GM19397 (cell line): Measurements from ENCODE around the gene COLEC12.

Experiments
- ATAC-seq: cut with Tn5 transposase; IDR thresholded peaks from one replicate; pipeline ENCODE4 v1.9.1; 2021; ENCODE audit warnings: mild to moderate bottlenecking, moderate library complexity; ENCODE audit not compliant: unreplicated experiment

The COLEC12 gene

DNA sequence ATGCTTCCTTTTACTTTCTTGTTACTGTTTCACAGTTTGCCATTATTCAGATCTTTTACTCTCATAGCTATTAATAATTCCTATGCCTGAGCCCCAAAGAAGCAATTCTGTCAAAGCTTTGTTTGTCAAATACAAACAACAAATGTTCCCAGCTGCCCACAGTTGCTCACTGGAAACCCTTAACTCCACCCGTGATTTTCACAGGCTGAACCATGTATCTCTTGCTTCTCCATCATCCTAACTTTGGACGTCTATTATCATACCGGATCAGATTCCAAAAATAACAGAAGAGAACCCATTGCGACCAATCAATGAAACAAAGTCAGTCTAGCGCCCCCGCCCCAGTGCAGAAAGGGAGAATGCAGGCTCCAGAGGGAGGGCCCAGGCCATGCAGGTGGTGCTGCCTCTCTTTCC lies 24.2 kb downstream of the COLEC12 start:
- ATAC-seq = no peak

DNA sequence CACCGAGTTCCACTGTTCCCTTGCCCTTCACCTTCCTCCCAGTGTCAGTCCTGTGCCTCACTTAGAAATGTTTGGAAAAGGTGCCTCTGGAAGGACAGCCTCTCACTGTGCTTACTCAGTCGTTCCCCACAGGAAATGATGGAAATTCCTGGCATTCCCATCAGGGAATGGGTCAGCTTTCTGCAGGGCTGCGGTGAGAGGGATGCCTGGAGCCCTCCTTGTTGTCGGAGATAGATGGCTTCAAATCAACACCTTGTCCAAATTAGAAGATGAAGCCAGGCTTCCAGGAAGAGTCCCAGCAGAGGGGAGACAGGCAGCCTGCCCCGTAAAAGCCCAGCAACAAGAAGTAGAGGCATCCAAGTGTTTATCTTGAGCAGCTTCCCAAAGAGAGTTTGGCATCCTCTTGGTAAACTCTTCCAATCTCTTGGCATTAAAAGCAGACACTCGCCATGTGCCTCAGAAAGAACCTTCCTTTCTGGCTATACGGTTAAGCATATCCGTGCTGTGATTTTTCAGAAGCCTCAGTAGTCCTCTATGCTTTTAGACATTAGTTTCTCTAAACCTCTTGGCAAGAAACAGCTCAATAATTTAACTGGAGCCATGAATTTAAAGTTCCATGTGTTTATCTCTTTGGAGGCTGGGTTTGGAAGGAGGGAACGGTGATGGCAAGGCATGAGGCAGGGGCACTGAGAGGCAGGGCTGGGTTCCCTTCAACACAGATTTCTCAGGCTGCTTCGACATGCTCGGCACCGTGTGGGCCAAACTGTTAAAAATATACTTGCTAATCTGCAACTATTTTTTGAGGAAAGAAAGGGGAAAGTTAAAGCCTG lies 25.1 kb downstream of the COLEC12 start:
- ATAC-seq = no peak

DNA sequence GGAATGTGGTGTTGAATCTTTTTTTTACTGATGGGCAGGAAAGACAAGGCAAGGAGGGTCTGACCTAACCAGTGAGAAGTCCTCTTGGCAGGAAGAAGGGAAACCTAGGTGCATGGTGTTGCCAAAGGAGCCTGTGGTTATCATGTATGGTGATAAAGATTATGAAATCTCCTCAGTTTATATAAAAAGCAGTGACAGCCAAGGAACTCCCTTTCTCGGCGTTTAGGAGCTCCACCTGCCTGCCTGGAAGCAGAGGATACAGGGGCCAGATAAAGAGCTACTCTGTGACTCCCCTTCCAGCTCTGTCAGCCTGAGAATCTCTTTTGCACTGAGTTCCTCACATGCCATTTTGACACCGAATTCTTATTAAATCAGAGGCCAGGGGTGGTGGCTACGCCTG lies 26.1 kb downstream of the COLEC12 start:
- no peak for ATAC-seq

DNA sequence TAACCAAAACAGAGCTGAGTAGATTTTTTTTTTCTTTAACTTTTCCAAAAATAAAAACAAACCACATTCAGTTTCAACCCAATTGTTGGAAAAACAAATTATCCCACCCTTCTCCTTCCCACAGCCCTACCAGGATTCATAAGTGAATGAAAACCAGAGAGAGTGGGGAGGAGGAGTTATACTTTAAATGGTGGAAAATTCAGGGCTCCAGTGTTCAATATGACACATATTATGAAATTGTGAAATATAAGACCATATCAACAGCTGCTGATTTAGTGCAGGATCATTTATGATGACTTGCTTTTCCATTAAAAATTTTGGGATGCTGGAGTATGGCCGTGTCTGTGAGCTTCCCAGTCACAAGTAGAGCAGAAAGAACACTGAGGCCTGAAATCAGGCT lies 26.7 kb downstream of the COLEC12 start:
- ATAC-seq = no peak

DNA sequence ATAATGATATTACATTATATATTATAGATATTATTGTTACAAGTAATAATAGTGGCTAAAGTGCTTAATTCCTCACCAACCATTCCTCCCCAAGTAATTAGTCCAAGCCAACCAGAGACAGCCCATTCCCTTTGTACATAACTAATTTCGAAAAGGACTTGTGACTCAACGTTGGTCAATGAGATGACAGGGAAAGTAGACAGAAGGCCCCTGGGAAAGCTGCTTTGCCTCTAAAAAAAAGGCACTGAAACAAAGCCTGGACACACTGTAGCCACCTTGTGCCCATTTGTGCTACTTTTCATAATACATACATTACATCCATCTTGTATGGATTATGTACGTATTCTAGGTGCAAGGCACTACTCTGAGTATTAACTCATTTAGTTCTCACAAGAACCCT lies 28.8 kb downstream of the COLEC12 start:
- no peak for ATAC-seq

DNA sequence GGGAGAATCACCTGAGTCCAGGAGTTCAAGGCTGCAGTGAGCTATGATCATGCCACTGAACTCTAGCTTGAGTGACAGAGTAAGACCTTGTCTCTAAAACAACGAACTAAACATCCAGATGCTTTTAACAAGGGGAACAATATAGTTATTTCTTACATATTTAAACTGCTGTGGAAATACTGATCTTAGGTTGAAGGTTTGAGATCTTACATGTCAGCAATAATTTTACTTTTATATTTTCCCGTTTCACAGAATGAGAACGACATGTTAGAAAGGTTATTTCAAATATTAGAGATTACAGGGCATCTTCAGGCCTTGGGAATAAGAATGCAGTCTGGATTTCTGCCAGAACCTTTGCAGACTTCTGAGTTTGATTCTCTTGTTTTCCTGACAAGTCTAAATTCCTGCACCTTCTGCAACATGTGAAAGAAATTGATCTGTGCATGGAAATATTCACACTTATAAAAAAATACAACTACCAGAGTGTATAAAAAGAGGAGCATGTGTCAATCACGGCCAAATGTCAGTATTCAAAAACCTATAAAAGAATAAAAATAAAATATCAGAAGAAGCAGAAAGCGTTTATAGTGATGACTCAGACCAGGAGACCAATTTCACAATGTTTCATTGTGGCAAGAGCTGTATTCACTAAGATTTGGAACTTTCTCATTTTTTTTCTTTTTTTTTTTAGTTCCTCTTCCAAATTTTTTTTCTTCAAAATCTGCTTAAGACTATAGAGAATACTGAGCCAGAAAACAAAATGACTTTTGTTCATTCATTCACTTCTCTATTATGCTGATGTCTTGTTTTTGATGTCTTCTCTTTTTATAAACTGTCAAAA lies 29.6 kb downstream of the COLEC12 start:
- ATAC-seq = no peak

DNA sequence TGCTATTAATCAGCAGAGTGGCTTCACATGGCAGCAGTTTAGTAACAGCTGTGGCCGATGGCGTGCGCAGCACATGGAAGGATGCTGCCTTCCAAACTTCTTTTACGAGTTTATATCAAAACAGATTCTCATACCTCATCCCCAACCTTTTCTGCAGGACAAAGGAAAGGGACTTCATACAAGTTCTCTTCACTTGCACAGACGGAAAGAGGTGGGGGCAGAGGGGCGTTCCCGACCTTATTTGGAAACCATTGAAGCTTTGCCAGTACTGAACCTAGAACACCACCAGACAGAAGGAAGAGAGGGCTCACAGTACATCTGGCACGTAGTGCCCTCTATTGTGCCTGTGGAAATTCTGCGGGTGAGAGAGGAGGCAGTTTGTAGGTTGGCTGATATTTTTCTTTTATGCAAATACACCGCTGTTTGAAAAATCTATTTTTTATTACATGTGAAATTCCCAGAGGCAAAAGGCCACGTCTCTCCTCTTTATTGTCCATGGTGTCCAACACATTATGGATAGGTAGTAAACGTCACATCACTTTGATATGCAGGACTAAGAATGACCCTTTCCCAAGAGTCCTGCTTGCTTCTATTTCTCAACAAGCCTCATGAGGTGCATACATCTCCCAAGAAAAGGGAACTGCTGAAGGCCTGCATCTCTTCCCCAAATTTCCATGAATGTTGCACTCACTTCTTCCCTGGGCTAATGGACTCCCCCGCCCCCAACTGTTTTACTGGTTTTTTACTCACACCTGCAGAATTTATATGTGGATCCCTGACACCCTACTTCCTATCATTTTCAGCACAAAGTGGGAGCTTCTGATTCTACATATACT lies 31.3 kb downstream of the COLEC12 start:
- ATAC-seq = no peak

DNA sequence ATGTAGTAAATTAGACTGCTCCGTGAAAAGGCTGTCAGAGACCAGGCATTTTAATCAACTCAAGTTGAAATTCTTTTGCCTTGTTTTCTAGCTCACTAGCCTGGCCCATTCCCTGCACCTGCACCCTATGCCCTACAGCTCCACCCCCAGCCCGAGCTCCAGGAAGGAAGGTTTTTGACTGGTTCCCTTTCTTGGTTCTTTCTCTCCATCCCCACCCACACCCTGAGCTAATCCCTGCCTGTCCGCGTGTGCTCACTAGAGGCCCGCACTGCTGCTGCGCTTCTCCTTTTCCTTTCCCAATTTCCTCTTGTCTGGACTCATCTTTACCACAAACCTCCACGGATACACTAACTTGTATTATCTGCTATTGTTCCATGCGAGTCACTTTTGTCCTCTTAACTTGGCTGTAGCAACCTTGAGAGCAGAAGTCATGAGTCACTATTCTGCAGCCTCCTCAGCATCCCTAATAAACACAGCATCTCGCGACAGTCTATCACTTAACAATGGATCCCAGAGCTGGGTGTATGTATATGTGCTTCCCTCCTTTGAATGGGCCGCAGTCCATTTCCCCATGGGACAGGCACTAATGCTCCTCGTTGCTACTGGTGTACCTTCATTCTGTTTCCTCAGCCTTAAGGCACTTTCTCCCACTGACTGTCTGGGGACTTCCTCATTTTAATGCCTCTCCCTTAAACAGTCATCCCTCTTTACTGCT lies 36.5 kb downstream of the COLEC12 start:
- no peak for ATAC-seq

DNA sequence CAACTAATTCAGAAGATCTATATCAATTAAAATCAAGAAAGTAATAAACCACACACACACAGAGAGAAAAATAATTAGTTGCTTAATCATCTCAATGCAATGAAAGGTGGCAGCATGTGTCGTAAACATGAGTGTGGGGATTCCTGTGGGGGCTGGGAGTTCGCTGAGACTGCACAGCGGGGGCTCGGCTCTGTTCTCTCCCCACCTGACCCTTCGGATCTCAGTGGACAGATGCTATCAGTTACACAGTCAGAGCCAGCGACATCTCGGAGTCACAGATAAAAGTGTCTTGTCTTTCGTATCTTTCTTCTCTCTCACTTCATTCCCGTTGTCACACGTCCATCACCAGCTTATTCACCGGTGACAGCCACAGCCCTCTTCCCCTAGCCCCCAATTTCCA lies 37.1 kb downstream of the COLEC12 start:
- no peak for ATAC-seq

DNA sequence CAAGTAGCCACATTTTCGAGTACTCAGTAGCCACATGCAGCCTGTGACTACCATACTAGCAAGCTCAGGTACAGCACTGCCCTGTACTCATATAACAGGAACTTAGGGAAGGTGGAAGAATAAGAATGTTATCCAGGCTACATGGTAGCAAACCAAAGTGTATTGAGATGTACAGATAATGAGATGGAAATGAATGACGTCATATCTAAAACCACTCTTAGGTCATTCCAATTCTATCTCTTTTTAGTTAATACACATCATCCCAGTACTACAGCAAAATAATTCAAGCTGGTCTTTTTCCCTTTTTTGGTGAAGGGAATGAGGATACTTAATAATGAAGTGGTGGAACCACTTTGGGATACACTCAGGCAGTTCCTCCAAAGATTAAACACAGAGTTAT lies 38.7 kb downstream of the COLEC12 start:
- no peak for ATAC-seq

DNA sequence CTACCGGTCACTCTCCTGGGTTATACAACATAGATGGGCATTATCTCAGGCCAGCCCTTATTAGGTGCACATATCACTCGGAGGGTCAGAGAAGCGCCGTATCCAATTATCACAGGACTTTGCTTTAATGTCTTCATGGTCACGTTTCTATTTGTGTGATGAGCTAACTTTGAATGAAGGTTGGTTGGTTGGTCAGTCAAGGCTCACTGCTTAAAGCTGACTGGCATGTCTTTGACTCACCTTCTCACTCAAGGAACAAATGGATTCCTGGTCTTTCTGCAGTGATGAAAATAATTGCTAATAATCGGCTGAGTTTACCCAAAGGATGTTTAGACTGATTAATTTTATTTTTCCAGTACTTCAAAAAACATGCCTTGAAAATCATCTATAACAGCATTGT lies 39.7 kb downstream of the COLEC12 start:
- no peak for ATAC-seq

DNA sequence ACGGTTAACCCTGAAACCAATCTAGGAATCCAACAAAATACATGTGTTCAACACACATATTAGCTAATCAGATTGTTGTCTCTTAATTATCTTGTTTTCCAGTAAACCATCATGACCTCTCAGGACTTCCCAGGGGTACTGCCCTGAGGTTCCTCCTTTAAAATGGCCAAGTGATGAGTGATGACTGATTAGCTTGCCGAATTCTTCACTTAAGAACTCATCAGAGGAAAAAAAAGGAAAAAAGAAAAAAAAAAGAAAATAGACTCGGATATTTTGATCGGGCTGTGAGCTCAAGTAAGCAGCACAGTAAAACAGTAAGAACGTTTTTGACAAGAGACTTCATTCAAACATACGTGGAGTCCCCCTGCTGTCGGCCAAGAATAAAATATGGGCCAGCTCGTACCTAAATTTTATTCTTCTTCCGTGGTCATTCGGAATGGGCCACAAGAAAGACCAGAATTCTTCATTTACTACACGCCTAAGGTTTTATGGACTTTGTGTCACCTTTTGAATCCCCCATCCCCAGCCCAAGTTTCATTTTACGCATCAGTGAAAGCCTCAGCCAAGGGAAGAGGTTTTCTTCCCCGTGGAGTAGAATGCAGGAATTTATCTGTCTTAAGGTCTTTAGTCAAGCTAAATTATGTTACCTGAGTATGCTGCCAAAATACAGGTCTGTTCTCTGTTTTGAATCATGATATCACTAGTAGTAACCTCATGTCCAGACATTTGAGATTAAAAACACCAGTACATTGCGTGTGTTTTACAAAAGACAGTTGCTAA lies 40.5 kb downstream of the COLEC12 start:
- no peak for ATAC-seq

DNA sequence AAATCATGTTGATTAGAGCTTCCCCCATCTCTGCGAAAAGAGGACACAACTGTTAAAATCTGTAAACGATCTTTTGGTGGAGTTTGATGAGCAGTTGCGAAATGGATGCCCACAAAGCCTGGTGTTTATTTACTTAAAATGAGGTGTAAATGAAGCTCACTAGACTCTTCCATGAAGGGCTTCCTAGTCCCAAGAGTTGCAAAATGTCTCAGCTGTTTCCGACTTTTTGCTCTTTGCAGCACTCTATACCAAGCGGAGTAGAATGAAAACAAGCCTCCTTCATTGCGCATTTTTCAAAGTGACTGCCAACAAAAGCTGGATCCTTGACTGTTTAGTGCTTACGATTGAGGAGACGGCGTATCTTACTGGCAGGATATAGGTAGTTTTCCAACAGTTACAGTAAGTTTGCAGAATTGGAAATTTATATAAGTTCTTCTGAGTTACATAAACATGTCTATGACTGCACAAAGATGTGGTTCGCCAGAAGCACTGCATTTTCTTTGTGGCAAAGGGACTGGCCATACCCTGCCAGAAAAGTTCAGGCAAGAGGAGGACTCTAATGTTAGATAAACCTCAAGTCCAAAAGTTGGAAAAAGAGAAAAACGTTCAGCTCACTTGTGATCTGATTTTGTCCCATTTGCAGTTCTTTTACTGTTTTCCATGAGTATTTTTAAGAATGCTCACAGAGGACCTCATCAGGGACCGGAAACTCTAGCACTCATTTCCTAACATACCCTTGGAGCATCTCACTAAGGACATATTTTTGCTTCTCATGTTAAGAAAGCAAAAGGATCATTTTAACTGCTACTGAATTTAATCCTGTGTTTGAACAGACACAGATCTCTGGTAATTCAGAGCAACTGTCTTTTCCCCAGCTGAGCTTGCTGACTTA lies 42.7 kb downstream of the COLEC12 start:
- ATAC-seq = no peak

DNA sequence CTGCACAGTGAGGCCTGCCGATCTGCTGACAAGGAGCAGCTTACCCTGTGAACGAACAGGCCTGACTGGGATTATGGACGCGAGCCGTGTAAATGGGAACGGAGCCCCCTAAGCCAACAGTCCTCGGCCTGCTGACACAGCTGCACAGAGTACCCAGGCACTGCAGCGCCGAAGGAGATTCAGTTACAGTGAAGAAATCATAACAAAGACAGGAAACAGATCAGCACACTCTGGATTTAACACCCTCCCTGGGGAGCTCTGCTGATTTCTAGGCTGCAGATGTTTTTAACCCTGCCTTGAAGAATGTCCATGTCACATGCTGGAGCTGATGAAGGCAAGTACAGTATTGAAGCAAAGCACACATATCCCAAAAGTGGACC lies 43.4 kb downstream of the COLEC12 start:
- no peak for ATAC-seq

DNA sequence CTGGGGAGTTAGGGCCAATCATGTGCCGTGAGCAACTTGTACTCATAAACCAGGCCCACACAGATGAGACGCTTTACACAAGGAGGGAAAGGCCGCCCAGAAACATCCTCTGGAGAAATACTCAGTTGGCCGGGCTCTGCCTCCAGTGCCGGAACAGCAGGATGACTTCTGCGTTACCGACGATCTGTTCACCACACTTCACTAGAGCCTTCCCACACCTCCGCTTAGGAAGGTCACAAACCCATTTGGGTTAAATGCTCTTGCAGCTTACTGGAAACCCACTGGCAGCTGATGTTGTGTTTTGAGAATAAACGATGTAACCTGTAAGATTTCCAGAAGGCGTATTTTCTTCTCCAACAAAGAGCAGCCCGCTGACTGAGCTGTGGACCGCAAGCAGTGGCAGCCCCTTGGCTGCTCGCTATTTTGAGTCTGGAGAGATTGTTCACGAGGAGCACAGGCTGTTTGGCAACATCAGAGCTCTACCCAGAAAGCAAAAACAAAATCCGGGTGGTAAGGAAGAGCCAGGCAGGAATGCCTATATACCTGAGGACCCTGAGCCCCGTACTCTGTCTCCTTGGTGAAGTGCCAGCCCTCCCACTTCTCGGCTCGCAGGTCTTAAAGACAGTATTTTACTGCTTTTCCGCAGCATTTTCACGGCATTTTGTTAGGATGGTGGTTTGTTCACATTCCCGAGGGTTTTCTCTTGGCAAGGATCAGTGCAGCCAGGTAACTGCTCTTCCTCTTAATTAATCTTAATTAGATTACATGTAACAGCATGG lies 44.0 kb downstream of the COLEC12 start:
- ATAC-seq = no peak

DNA sequence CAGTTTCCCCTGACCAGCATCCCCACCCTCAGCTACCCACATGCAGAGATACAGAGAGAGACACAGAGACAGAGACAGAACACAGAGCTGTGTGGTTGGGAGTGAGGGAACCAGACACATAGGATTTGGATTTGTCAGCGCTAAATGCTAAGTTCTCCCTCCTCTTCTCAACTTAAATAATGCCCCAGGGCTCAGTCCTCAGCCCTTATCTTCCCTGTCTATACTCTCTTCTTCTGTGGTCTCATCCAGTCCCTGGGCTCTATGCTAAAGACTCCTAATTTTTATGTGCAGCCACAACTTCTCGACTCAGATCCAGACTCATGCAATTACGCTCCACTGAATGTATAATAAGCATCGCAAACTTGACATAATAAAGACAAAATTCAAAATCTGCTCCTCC lies 47.1 kb downstream of the COLEC12 start:
- ATAC-seq = no peak

DNA sequence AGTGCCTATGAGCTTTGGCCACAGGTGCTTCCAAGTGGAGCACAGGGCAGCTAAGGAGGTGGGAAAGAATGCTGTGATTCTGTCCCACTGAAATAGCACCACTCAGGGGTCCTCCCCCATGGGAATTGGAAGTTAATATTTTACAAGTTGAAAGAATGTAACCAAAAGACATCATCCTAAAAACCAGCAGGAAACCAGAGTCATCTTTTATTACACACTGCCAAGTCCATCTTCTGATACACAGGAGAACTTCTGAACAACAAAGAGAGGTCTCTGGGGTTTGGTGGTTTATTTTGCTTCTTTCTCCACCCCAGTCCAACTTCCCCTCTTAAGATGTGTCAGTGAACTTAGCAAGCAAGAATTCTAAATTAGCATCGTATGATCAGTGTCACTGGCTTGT lies 47.7 kb downstream of the COLEC12 start:
- ATAC-seq = no peak

DNA sequence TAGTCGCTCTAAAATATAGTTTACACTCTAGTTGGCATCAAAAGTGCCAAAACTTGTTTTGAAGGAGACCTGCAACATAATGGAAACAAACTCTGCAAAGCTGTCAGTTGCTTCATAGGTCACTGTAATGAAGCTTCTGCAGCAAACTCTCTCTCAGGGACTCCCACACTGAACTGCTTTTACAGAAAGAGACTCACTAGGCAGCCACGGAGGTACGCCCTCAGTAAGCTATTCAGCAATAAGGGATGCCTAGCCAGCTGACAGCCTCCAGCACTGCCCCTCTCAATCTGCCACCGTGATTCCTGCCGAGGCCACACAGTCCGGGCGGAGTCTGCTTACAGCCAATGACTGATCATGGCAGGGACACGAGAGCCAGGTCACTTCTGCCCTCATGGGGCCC lies 51.1 kb downstream of the COLEC12 start:
- no peak for ATAC-seq
